GM23248 (cell line): ENCODE measurements around the gene PVR. TPM values are rescaled to one million over a fixed set of nuclear protein-coding genes. Genes with fewer than 3 reads are reported as not detected.
A peak's percentile ranks its signal among the peaks of the same experiment; 100 is the strongest.

Experiments used
- DNase-seq: peaks from one replicate; pipeline ENCODE4 v3.0.0-alpha.2; 2015
- H2AFZ ChIP-seq: fragments of 200-600 bp; sonication (generic); 2 replicates; pipeline ENCODE4 v1.6.1; 2016; ENCODE audit warnings: antibody characterized with exemption
- H3F3A ChIP-seq: fragments of 200-600 bp; sonication (generic); 2 replicates; pipeline ENCODE4 v1.6.1; 2016; ENCODE audit warnings: mild to moderate bottlenecking, antibody characterized with exemption, mixed run types; ENCODE audit not compliant: insufficient read depth
- H3K27ac ChIP-seq: fragments of 200-600 bp; sonication (generic); 2 replicates; pipeline ENCODE4 v1.5.1; 2016; ENCODE audit warnings: mild to moderate bottlenecking
- H3K27me3 ChIP-seq: fragments of 200-600 bp; sonication (generic); replicated peaks from 2 replicates; pipeline ENCODE4 v1.6.1; 2016; ENCODE audit warnings: mild to moderate bottlenecking; ENCODE audit not compliant: insufficient read depth
- H3K36me3 ChIP-seq: fragments of 200-600 bp; sonication (generic); 2 replicates; pipeline ENCODE4 v1.6.1; 2016; ENCODE audit warnings: low read depth, mild to moderate bottlenecking
- H3K4me1 ChIP-seq: fragments of 200-600 bp; sonication (generic); 2 replicates; pipeline ENCODE4 v1.6.1; 2016; ENCODE audit warnings: mild to moderate bottlenecking; ENCODE audit not compliant: insufficient read depth
- H3K4me2 ChIP-seq: fragments of 200-600 bp; sonication (generic); one replicate; pipeline ENCODE4 v1.6.1; 2016; ENCODE audit warnings: mild to moderate bottlenecking; ENCODE audit not compliant: unreplicated experiment
- H3K4me3 ChIP-seq: fragments of 200-600 bp; sonication (generic); 2 replicates; pipeline ENCODE4 v1.5.1; 2016; ENCODE audit warnings: mild to moderate bottlenecking
- H3K79me2 ChIP-seq: fragments of 200-600 bp; sonication (generic); 2 replicates; pipeline ENCODE4 v1.6.1; 2016; ENCODE audit warnings: mild to moderate bottlenecking; ENCODE audit not compliant: insufficient read depth
- H3K9ac ChIP-seq: fragments of 200-600 bp; sonication (generic); 2 replicates; pipeline ENCODE4 v1.6.1; 2016; ENCODE audit warnings: mild to moderate bottlenecking
- H3K9me2 ChIP-seq: fragments of 200-600 bp; sonication (generic); 2 replicates; pipeline ENCODE4 v1.6.1; 2016; ENCODE audit warnings: mixed run types, mild to moderate bottlenecking, moderate library complexity; ENCODE audit not compliant: insufficient read depth
- H3K9me3 ChIP-seq: fragments of 200-600 bp; sonication (generic); one replicate; pipeline ENCODE4 v1.6.1; 2017; ENCODE audit warnings: low read depth
- H4K20me1 ChIP-seq: fragments of 200-600 bp; sonication (generic); 2 replicates; pipeline ENCODE4 v1.6.0; 2016; ENCODE audit not compliant: insufficient read depth
- EZH2 ChIP-seq: fragments of 200-600 bp; sonication (generic); IDR thresholded peaks from 2 replicates; pipeline ENCODE4 v1.6.1; 2018; ENCODE audit warnings: antibody characterized with exemption, mild to moderate bottlenecking; ENCODE audit not compliant: insufficient read depth, poor library complexity, severe bottlenecking
- EZH2phosphoT487 ChIP-seq: fragments of 200-600 bp; sonication (generic); IDR thresholded peaks from 2 replicates; pipeline ENCODE4 v1.6.1; 2018; ENCODE audit warnings: antibody characterized with exemption, moderate library complexity, mild to moderate bottlenecking, low read depth; ENCODE audit not compliant: insufficient read depth
- WGBS, 2 experiments: methylation state at CpG; one replicate each; pipeline ENCODE4 v1.1.6; 2015 to 2017; ENCODE audit warnings: low lambda C conversion rate in 2 of 2, low coverage in 1 of 2; ENCODE audit errors: missing lambda C conversion rate in 2 of 2; 5-methylcytosine and 5-hydroxymethylcytosine counted together
- in situ Hi-C: fragments of 300-500 bp; cut with MboI; formaldehyde crosslinking; loops from 2 replicates; pipeline ENCODE4 v1.15.0; 2020
- polyA plus RNA-seq: library from polyadenylated mRNA; unstranded; fragments of >200 nt; fragmentation: Nextera tagmentation; extraction: Ambion mirVana; gene quantifications from 2 replicates; pipeline ENCODE4 v1.2.1, GENCODE V29; 2016
- total RNA-seq: library from RNA; depleted of rRNA; stranded (reverse); fragments of >200 nt; shearing (Covaris generic); gene quantifications from 2 replicates; pipeline ENCODE4 v1.2.3, GENCODE V29; 2014

The PVR gene
- total and polyA plus RNA-seq, 2 experiments from 2014 or later = 58.8 to 148 TPM

- H3K36me3 ChIP-seq = no peaks in the 10 kb centered on the region
- H3F3A ChIP-seq = peaks cover 25% of the 10 kb centered on the region
- no peak overlapping the region for H3K9ac ChIP-seq
- H3K4me3 ChIP-seq = no peak overlapping the region
- H3K79me2 ChIP-seq = no peaks in the 10 kb centered on the region
- TF ChIP-seq EZH2phosphoT487 (no peak), EZH2 (no peak)
- in situ Hi-C loops = no loop called here
- DNase-seq = no peak
- no peaks in the 10 kb centered on the region for H3K27me3 ChIP-seq
- WGBS, 2 experiments = 80 to 84% methylated on average over 2 of the region's 2 CpGs
- no peak overlapping the region for H3K4me2 ChIP-seq
- H3K9me3 ChIP-seq = no peaks in the 10 kb centered on the region
- no peak overlapping the region for H2AFZ ChIP-seq
- H3K4me1 ChIP-seq = peaks cover 19% of the 10 kb centered on the region
- H4K20me1 ChIP-seq = no peaks in the 10 kb centered on the region
- no peak overlapping the region for H3K27ac ChIP-seq
- H3K9me2 ChIP-seq = no peaks in the 10 kb centered on the region
These were observed 8.9 kb upstream of the PVR start for GRCh38 chr19:44634785-44635184.

DNA sequence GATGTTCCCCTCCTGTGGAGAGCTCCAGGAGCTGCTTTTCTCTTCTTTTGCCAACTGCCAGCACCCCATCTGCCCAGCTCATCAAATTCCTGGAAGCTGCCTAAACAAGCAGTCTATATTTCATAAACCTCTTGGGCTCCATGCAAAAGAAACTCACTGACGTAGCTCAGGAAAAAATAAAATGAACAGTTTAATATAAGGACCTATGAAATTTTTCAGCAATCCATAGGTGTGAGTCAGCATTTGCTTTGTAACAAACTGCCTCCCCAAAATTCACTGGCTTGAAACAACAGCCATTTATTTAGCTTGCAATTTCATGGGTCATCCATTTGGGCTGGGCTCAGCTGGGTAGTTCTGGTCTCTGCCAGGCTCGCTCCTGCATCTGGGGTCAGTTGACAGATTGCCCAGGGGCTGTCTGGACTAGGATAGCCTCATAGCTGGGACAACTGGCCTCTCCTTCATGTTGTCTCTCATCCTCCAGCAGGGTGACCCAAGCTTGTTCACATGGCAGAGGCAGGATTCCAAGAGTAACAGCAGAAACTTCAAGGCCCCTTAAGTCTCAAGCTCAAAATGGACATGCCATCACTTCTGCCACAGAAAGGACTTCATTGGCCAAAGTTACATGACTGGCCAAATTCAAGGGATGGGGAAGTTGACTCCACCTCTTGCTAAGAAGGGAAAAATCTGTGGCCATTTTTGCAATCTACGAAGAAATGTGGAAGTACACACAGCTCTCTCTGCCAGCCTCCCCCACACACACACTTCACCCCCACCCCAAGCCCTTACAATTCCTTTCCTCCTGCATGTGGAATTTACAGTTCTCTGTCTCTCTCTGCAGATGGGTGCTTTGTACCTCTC lies 7.9 kb upstream of the PVR start:
- Histone ChIP-seq H3K9ac (no peak overlapping the region), H3K36me3 (no peaks in the 10 kb centered on the region), H3K9me3 (no peaks in the 10 kb centered on the region), H3K9me2 (no peaks in the 10 kb centered on the region), H2AFZ (peak overlapping the region; percentile 46), H3K27me3 (no peaks in the 10 kb centered on the region), H3F3A (peaks cover 26% of the 10 kb centered on the region), H3K27ac (peak overlapping the region; percentile 39), H3K4me1 (peaks cover 24% of the 10 kb centered on the region), H3K79me2 (no peaks in the 10 kb centered on the region), H4K20me1 (no peaks in the 10 kb centered on the region), H3K4me3 (no peak overlapping the region), H3K4me2 (peak overlapping the region; percentile 51)
- in situ Hi-C loops = no loop called here
- DNase-seq = peak; percentile 68
- 65 to 74% methylated on average over 3 of the region's 3 CpGs for WGBS, 2 experiments
- TF ChIP-seq EZH2 = no peak
- TF ChIP-seq EZH2phosphoT487 = no peak

DNA sequence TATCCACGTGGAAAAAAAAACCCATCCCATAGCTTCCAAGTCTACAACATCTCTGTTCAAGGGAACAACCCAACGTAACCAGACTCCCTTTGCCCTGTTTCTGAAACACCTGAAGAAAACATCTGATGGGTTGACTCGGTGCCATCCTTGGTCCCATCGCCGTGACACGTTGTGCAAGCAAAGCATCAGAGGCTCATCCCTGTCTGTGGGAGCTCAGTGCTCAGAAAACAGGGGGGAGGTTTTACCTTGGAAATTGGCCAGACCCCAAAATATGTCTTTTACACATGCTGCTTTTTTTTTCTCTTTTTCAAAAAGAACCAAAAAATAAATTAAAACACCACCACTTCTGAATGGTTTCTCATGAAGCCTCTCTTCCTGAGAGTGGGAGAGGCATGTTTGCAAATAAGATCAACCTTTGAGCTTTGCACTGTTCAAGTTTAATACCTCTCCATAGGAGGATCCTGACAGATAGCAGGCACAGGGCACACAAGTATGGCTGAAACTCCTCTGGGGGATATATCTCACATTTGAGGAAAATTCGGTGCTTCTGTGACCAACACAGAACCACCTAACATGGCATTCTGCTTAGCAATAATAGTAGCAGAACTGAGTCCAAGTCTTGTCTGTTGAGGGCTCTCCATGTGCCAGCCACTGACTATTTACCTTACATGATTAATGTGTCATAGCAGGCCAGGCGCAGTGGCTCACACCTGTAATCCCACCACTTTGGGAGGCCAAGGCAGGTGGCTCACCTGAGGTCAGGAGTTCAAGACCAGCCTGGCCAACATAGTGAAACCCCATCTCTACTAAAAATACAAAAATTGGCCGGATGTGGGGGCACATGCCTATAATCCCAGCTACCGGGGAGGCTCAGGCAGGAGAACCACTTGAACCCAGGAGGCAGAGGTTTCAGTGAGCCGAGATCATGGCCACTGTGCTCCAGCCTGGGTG lies 7.0 kb upstream of the PVR start:
- Histone ChIP-seq H3F3A (peaks cover 30% of the 10 kb centered on the region), H4K20me1 (no peaks in the 10 kb centered on the region), H3K4me2 (no peak overlapping the region), H3K9ac (no peak overlapping the region), H2AFZ (no peak overlapping the region), H3K9me2 (no peaks in the 10 kb centered on the region), H3K4me3 (no peak overlapping the region), H3K36me3 (no peaks in the 10 kb centered on the region), H3K9me3 (no peaks in the 10 kb centered on the region), H3K27me3 (no peaks in the 10 kb centered on the region), H3K4me1 (peaks cover 29% of the 10 kb centered on the region), H3K79me2 (no peaks in the 10 kb centered on the region), H3K27ac (no peak overlapping the region)
- no peak for DNase-seq
- 78 to 82% methylated on average over 11 of the region's 11 CpGs for WGBS, 2 experiments
- no peak for TF ChIP-seq EZH2
- no peak for TF ChIP-seq EZH2phosphoT487
- in situ Hi-C loops = no loop called here

DNA sequence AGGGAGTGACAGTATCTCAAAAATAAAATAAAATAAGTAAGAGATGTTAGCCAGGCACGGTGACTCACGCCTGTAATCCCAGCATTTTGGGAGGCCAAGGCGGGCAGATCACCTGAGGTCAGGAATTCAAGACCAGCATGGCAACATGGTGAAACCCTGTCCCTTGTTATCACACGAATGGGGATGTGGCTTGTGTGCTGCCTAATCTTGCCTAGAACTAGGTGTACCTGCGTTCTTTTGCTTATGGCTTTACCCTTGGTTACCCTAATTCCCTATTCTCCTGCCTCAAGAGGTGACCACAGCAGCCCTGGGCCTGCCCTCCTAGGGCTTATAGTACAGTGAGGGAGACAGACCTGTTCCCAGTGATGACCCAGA lies 6.3 kb upstream of the PVR start:
- H3K4me1 ChIP-seq = peaks cover 29% of the 10 kb centered on the region
- no peak overlapping the region for H3K9ac ChIP-seq
- no peak overlapping the region for H2AFZ ChIP-seq
- H3K9me2 ChIP-seq = no peaks in the 10 kb centered on the region
- no peak for DNase-seq
- H3F3A ChIP-seq = peaks cover 30% of the 10 kb centered on the region
- no peak overlapping the region for H3K4me3 ChIP-seq
- in situ Hi-C loops = no loop called here
- H4K20me1 ChIP-seq = no peaks in the 10 kb centered on the region
- no peaks in the 10 kb centered on the region for H3K9me3 ChIP-seq
- H3K4me2 ChIP-seq = no peak overlapping the region
- no peaks in the 10 kb centered on the region for H3K27me3 ChIP-seq
- H3K79me2 ChIP-seq = no peaks in the 10 kb centered on the region
- TF ChIP-seq EZH2 (no peak), EZH2phosphoT487 (no peak)
- H3K36me3 ChIP-seq = no peaks in the 10 kb centered on the region
- WGBS, 2 experiments = 88 to 91% methylated on average over 5 of the region's 5 CpGs
- no peak overlapping the region for H3K27ac ChIP-seq
